ENCODE data around the gene CYP4Z1. TPM values are rescaled to one million over a fixed set of nuclear protein-coding genes. Genes with fewer than 3 reads are reported as not detected.
A peak's percentile ranks its signal among the peaks of the same experiment; 100 is the strongest.
"Not testable (repeated sequence)": the region's sequence is repeated elsewhere in the genome, so short reads cannot be mapped to it uniquely, and the experiment has no call there.

CYP4Z1 gene
- total and polyA plus RNA-seq, 4 donors: 1.1 to 2.5 (median 1.9) TPM

DNA sequence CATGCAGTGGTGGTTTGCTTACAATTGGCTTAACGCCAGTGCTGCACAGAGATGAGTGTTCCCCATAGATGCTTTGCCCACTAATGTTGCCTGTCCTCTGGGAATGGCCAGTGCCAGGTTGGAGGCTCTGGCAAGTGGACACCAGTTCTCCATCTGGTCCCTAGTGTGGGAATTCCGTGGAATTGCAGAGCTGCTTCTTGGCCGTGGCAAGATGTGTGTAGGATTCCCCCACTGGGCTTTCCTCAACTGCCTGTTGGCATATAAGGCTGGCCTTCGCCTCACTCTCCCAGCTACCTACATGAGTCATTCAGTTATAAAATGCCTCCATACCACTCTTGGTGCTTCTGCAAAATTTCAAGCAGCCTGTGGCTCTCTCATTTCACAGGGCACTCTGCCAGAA, 2.0 kb downstream of the CYP4Z1 start:
- DNase-seq (ENCODE audit: low read depth in 4 of 6, low spot score in 6 of 6); H3K4me3 ChIP-seq (ENCODE audit: low read depth, low read length); H3K27ac ChIP-seq (ENCODE audit: low read depth, low read length); H3K36me3 ChIP-seq (ENCODE audit: control insufficient read depth, insufficient read depth, low read length); H3K4me1 ChIP-seq (ENCODE audit: control insufficient read depth, insufficient read depth, low read length); H3K9me3 ChIP-seq (ENCODE audit: control insufficient read depth, insufficient read depth, low read length); H3K27me3 ChIP-seq (ENCODE audit: control insufficient read depth, insufficient read depth, low read length): not testable (repeated sequence)
- 70% methylated on average over 3 of the region's 4 CpGs for WGBS (ENCODE audit: insufficient coverage)

DNA sequence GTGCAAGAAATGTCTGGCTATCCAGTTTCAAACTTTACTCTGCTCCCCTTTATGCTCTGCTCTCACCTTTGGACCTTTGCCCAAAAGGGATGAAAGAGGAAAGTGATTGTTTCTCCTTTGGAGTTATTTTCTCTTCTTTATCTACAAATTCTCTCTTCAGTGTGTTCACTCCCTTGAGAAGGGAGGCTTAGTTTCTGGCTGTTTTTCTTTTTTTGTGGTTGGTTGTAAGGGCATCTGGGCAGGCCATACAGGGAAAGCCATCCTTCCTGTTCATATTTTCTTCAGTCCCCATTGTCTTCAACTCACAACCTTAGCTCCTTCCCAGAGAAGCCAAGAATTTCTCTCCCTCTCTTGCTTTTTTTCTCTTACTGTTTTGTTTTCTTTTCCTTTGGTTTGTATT, 2.5 kb downstream of the CYP4Z1 start:
- H3K9me3 ChIP-seq (ENCODE audit: control insufficient read depth, insufficient read depth, low read length); H3K4me1 ChIP-seq (ENCODE audit: control insufficient read depth, insufficient read depth, low read length); H3K36me3 ChIP-seq (ENCODE audit: control insufficient read depth, insufficient read depth, low read length); H3K4me3 ChIP-seq (ENCODE audit: low read depth, low read length); H3K27me3 ChIP-seq (ENCODE audit: control insufficient read depth, insufficient read depth, low read length); DNase-seq (ENCODE audit: low read depth in 4 of 6, low spot score in 6 of 6); H3K27ac ChIP-seq (ENCODE audit: low read depth, low read length): not testable (repeated sequence)

DNA sequence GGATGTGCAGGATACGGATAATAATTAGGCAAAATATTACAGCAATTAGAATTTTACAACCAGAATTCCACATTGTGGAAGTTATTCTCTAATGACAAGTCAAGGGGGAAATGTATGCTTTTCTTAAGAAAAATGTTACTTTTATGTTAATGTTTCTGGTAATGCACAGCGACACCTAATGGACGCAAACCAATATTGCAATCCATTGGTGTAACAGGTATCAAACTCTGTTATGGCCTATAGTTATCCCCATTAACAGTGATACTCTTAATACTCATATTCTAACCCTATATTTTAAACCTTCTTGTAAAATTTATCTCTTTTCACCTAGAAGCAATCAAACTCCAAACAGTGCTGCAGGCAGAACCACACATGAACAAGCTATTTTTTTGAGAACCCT, 22.3 kb downstream of the CYP4Z1 start:
- 0% methylated on average over 2 of the region's 3 CpGs for WGBS (ENCODE audit: insufficient coverage)
- DNase-seq (ENCODE audit: low read depth in 4 of 6, low spot score in 6 of 6): peak in 3 of 6 donors; percentile 0 to 58 (median 20)

GRCh38 chr1:47091476-47091875, 24.4 kb downstream of the CYP4Z1 start:
- WGBS (ENCODE audit: insufficient coverage): no CpG with 5 or more reads among the region's 3 CpGs

More for the DNA sequence above, 22.3 kb downstream of the CYP4Z1 start:
- not testable (repeated sequence) for H3K27me3 ChIP-seq (ENCODE audit: control insufficient read depth, insufficient read depth, low read length); H3K4me3 ChIP-seq (ENCODE audit: low read depth, low read length); H3K27ac ChIP-seq (ENCODE audit: low read depth, low read length); H3K4me1 ChIP-seq (ENCODE audit: control insufficient read depth, insufficient read depth, low read length); H3K36me3 ChIP-seq (ENCODE audit: control insufficient read depth, insufficient read depth, low read length); H3K9me3 ChIP-seq (ENCODE audit: control insufficient read depth, insufficient read depth, low read length)

GRCh38 chr1:47104816-47105215, 37.8 kb downstream of the CYP4Z1 start:
- 96% methylated on average over 3 of the region's 3 CpGs for WGBS (ENCODE audit: insufficient coverage)
- H3K36me3 ChIP-seq (ENCODE audit: control insufficient read depth, insufficient read depth, low read length): no peaks in the 10 kb centered on the region
- DNase-seq (ENCODE audit: low read depth in 4 of 6, low spot score in 6 of 6): no peak

More at GRCh38 chr1:47091476-47091875, 24.4 kb downstream of the CYP4Z1 start:
- not testable (repeated sequence) for DNase-seq (ENCODE audit: low read depth in 4 of 6, low spot score in 6 of 6); H3K4me1 ChIP-seq (ENCODE audit: control insufficient read depth, insufficient read depth, low read length); H3K27ac ChIP-seq (ENCODE audit: low read depth, low read length); H3K36me3 ChIP-seq (ENCODE audit: control insufficient read depth, insufficient read depth, low read length); H3K27me3 ChIP-seq (ENCODE audit: control insufficient read depth, insufficient read depth, low read length); H3K9me3 ChIP-seq (ENCODE audit: control insufficient read depth, insufficient read depth, low read length); H3K4me3 ChIP-seq (ENCODE audit: low read depth, low read length)

DNA sequence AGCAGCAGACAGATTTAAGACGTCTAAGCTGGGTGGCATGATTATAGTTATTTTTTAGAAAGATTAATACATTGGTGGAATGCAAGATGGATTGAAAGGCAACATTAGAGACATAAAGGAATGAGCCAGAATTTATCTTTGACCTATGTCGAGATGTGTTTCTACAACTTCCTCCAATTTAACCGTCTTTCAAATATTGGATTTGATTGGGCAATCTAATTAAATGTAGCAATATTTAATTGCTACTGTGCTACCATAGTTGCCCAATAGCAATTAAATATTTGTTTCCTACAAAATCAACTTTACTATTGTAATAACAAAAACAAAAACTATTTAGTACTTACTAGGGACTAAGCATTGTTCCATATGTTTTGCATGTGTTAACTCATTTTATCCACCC, 39.8 kb downstream of the CYP4Z1 start:
- H3K36me3 ChIP-seq (ENCODE audit: control insufficient read depth, insufficient read depth, low read length): no peaks in the 10 kb centered on the region
- H3K4me1 ChIP-seq (ENCODE audit: control insufficient read depth, insufficient read depth, low read length): no peaks in the 10 kb centered on the region
- H3K9me3 ChIP-seq (ENCODE audit: control insufficient read depth, insufficient read depth, low read length): peaks cover 2% of the 10 kb centered on the region
- H3K27ac ChIP-seq (ENCODE audit: low read depth, low read length): no peak overlapping the region
- H3K4me3 ChIP-seq (ENCODE audit: low read depth, low read length): no peak overlapping the region
- no CpG with 5 or more reads among the region's 3 CpGs for WGBS (ENCODE audit: insufficient coverage)
- DNase-seq (ENCODE audit: low read depth in 4 of 6, low spot score in 6 of 6): no peak
- H3K27me3 ChIP-seq (ENCODE audit: control insufficient read depth, insufficient read depth, low read length): no peaks in the 10 kb centered on the region

More at GRCh38 chr1:47104816-47105215, 37.8 kb downstream of the CYP4Z1 start:
- Histone ChIP-seq H3K4me3 (ENCODE audit: low read depth, low read length) (no peak overlapping the region), H3K9me3 (ENCODE audit: control insufficient read depth, insufficient read depth, low read length) (peaks cover 2% of the 10 kb centered on the region), H3K4me1 (ENCODE audit: control insufficient read depth, insufficient read depth, low read length) (no peaks in the 10 kb centered on the region), H3K27me3 (ENCODE audit: control insufficient read depth, insufficient read depth, low read length) (no peaks in the 10 kb centered on the region), H3K27ac (ENCODE audit: low read depth, low read length) (no peak overlapping the region)

DNA sequence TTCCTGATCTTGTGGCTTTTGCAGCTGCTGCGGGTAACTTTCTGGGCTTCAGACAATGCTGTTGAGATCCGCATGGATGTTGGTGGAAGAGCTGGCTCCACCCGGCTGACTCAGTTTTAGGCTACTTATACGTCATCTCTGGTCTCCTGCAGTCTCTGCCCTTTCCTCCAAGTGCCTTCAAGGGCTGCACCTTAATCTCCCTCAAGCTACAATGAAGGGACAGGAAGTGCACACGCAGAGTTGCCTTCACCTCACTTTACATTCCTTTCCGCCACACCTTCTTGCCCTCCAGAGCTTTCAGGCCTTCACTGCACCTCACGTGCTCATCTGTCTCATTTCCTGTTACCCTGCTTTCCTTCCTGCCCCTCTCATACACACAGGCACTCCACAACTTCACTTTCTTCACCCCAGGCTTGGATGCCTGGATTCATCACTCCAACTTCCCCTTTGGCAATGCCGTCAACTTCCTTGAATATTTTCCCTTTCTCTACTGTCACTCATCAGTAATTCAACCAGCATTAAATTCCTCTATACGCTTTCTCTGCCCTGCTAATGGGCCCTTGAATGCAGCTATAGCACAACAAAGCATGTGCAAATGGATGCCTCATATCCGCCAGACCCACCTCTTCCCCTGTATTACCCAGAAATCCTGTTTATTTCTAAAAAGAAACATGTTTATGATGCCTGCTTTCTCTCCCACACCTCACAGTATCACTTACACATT, 41.0 kb downstream of the CYP4Z1 start:
- H3K27ac ChIP-seq (ENCODE audit: low read depth, low read length); H3K4me1 ChIP-seq (ENCODE audit: control insufficient read depth, insufficient read depth, low read length); H3K27me3 ChIP-seq (ENCODE audit: control insufficient read depth, insufficient read depth, low read length); H3K4me3 ChIP-seq (ENCODE audit: low read depth, low read length); H3K9me3 ChIP-seq (ENCODE audit: control insufficient read depth, insufficient read depth, low read length); DNase-seq (ENCODE audit: low read depth in 4 of 6, low spot score in 6 of 6); H3K36me3 ChIP-seq (ENCODE audit: control insufficient read depth, insufficient read depth, low read length): not testable (repeated sequence)
- WGBS (ENCODE audit: insufficient coverage): 76% methylated on average over 4 of the region's 10 CpGs

- not testable (repeated sequence) for H3K27me3 ChIP-seq (ENCODE audit: control insufficient read depth, insufficient read depth, low read length); H3K9me3 ChIP-seq (ENCODE audit: control insufficient read depth, insufficient read depth, low read length); DNase-seq (ENCODE audit: low read depth in 4 of 6, low spot score in 6 of 6); H3K4me1 ChIP-seq (ENCODE audit: control insufficient read depth, insufficient read depth, low read length); H3K27ac ChIP-seq (ENCODE audit: low read depth, low read length); H3K4me3 ChIP-seq (ENCODE audit: low read depth, low read length); H3K36me3 ChIP-seq (ENCODE audit: control insufficient read depth, insufficient read depth, low read length)
Observed at GRCh38 chr1:47109482-47109881, 42.5 kb downstream of the CYP4Z1 start.

- Histone ChIP-seq H3K4me1 (ENCODE audit: control insufficient read depth, insufficient read depth, low read length) (no peaks in the 10 kb centered on the region), H3K27ac (ENCODE audit: low read depth, low read length) (no peak overlapping the region), H3K36me3 (ENCODE audit: control insufficient read depth, insufficient read depth, low read length) (no peaks in the 10 kb centered on the region), H3K27me3 (ENCODE audit: control insufficient read depth, insufficient read depth, low read length) (no peaks in the 10 kb centered on the region), H3K9me3 (ENCODE audit: control insufficient read depth, insufficient read depth, low read length) (no peaks in the 10 kb centered on the region), H3K4me3 (ENCODE audit: low read depth, low read length) (no peak overlapping the region)
- DNase-seq (ENCODE audit: low read depth in 4 of 6, low spot score in 6 of 6): no peak
- WGBS (ENCODE audit: insufficient coverage): 65% methylated on average over 2 of the region's 4 CpGs
Observed at GRCh38 chr1:47113178-47113577, 46.1 kb downstream of the CYP4Z1 start.

GRCh38 chr1:47121039-47121438, 54.0 kb downstream of the CYP4Z1 start:
- not testable (repeated sequence) for H3K9me3 ChIP-seq (ENCODE audit: control insufficient read depth, insufficient read depth, low read length); H3K27me3 ChIP-seq (ENCODE audit: control insufficient read depth, insufficient read depth, low read length); DNase-seq (ENCODE audit: low read depth in 4 of 6, low spot score in 6 of 6); H3K4me3 ChIP-seq (ENCODE audit: low read depth, low read length); H3K27ac ChIP-seq (ENCODE audit: low read depth, low read length); H3K36me3 ChIP-seq (ENCODE audit: control insufficient read depth, insufficient read depth, low read length); H3K4me1 ChIP-seq (ENCODE audit: control insufficient read depth, insufficient read depth, low read length)
- 100% methylated on average over 1 of the region's 1 CpG for WGBS (ENCODE audit: insufficient coverage)

Data from spinal cord (tissue), 10 donors.